Measurements from ENCODE around the gene MEG3. TPM values are rescaled to one million over a fixed set of nuclear protein-coding genes. Genes with fewer than 3 reads are reported as not detected.
"Not testable (repeated sequence)": the region's sequence is repeated elsewhere in the genome, so short reads cannot be mapped to it uniquely, and the experiment has no call there.

MEG3 gene
- total RNA-seq, 1 donor from 2014 or later = not detected

DNA sequence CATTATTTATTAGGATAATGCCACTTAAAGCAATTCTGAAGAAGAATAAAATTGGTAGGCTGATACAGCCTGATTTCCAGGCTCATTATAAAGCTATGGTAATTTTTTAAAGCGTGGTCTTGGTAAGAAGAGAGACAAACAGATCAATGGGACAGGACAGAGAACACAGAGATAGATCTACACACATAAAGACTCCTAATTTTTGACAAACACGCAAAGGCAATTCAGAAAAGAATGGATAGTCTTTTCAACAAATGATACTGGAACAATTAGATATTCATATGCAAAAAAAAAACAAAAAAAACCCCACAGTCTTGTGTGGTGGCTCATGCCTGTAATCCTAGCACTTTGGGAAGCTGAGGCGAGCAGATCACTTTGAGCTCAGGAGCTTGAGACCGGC lies 25.9 kb upstream of the MEG3 start:
- no peak overlapping the region for H3K27ac Mint-ChIP-seq (ENCODE audit: unreplicated experiment)

DNA sequence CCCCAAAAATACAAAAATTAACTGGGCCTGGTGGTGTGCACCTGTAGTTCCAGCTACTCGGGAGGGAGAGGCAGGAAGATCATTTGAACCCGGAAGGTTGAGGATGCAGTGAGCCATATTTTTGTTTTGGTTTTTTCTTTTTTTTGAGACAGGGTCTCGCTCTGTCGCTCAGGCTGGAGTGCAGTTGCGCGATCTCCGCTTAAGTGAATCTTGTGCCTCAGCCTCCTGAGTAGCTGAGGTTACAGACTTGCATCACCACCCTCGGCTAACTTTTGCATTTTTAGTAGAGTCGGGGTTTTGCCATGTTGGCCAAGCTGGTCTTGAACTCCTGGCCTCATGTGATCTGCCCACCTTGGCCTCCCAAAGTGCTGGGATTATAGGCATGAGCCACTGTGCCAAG lies 24.5 kb upstream of the MEG3 start:
- H3K36me3 Mint-ChIP-seq (ENCODE audit: low read depth); H3K4me3 Mint-ChIP-seq (ENCODE audit: unreplicated experiment); H3K9me3 Mint-ChIP-seq (ENCODE audit: low read depth); H3K27ac Mint-ChIP-seq (ENCODE audit: unreplicated experiment); DNase-seq (ENCODE audit: low spot score); H3K4me1 Mint-ChIP-seq (ENCODE audit: low read depth): not testable (repeated sequence)
- peaks cover 11% of the 10 kb centered on the region for H3K27me3 Mint-ChIP-seq (ENCODE audit: low read depth)

More for the DNA sequence above, 25.9 kb upstream of the MEG3 start:
- H3K9me3 Mint-ChIP-seq (ENCODE audit: low read depth) = no peaks in the 10 kb centered on the region
- TF ChIP-seq, protein P1, sequence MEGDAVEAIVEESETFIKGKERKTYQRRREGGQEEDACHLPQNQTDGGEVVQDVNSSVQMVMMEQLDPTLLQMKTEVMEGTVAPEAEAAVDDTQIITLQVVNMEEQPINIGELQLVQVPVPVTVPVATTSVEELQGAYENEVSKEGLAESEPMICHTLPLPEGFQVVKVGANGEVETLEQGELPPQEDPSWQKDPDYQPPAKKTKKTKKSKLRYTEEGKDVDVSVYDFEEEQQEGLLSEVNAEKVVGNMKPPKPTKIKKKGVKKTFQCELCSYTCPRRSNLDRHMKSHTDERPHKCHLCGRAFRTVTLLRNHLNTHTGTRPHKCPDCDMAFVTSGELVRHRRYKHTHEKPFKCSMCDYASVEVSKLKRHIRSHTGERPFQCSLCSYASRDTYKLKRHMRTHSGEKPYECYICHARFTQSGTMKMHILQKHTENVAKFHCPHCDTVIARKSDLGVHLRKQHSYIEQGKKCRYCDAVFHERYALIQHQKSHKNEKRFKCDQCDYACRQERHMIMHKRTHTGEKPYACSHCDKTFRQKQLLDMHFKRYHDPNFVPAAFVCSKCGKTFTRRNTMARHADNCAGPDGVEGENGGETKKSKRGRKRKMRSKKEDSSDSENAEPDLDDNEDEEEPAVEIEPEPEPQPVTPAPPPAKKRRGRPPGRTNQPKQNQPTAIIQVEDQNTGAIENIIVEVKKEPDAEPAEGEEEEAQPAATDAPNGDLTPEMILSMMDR (IDR thresholded peaks at IDR 0.05) = no peak
- H3K4me1 Mint-ChIP-seq (ENCODE audit: low read depth) = no peaks in the 10 kb centered on the region
- no peaks in the 10 kb centered on the region for H3K36me3 Mint-ChIP-seq (ENCODE audit: low read depth)
- DNase-seq (ENCODE audit: low spot score) = no peak
- H3K4me3 Mint-ChIP-seq (ENCODE audit: unreplicated experiment) = no peak overlapping the region
- peaks cover 11% of the 10 kb centered on the region for H3K27me3 Mint-ChIP-seq (ENCODE audit: low read depth)

DNA sequence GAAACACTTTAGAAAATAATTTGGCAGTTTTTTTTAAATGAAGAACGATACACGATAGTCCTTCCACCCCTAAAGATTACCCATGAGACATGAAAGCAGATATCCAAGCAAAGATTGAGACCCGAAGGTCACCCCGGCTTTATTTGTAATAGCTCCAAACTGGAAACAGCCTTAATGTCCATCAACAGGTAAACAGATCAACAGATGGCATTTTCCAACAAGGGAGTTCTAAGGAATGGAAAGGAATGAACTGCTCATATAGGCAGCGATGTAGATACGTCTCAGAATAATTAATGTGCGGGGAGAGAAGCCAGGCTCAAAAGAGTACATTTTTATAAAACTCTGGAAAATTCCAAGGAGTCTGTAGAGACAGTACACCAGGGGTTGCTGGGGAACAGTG lies 23.7 kb upstream of the MEG3 start:
- TF ChIP-seq, protein P1 (IDR thresholded peaks at IDR 0.05) = no peak
- no peak for DNase-seq (ENCODE audit: low spot score)
- Mint-ChIP-seq H3K27ac (ENCODE audit: unreplicated experiment) (no peak overlapping the region), H3K4me1 (ENCODE audit: low read depth) (no peaks in the 10 kb centered on the region), H3K9me3 (ENCODE audit: low read depth) (no peaks in the 10 kb centered on the region), H3K4me3 (ENCODE audit: unreplicated experiment) (no peak overlapping the region), H3K27me3 (ENCODE audit: low read depth) (peaks cover 11% of the 10 kb centered on the region), H3K36me3 (ENCODE audit: low read depth) (no peaks in the 10 kb centered on the region)

DNA sequence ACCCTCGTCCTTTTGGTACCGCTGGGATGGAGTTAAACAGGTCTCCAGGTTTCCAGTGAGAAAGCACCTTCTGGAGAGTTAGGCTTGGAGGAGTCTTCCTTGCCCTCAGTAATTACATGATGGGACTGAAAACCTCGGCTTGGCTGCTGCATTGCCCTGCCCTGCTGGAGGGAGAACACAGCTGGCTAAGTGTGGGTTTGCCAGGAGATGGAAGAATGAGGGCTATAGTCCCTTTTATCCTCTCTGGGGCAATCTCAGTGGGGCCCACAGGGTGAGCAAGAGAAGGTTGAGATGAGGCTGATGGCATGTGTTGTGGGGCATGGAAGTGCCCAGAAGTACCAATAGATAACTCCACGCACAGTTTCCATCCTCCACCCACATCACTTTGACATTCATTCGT lies 23.2 kb upstream of the MEG3 start:
- H3K4me3 Mint-ChIP-seq (ENCODE audit: unreplicated experiment) = no peak overlapping the region
- no peak for DNase-seq (ENCODE audit: low spot score)
- no peak overlapping the region for H3K27ac Mint-ChIP-seq (ENCODE audit: unreplicated experiment)
- peaks cover 11% of the 10 kb centered on the region for H3K27me3 Mint-ChIP-seq (ENCODE audit: low read depth)
- H3K4me1 Mint-ChIP-seq (ENCODE audit: low read depth) = no peaks in the 10 kb centered on the region
- H3K9me3 Mint-ChIP-seq (ENCODE audit: low read depth) = no peaks in the 10 kb centered on the region
- no peaks in the 10 kb centered on the region for H3K36me3 Mint-ChIP-seq (ENCODE audit: low read depth)
- TF ChIP-seq, protein P1 (IDR thresholded peaks at IDR 0.05) = no peak

DNA sequence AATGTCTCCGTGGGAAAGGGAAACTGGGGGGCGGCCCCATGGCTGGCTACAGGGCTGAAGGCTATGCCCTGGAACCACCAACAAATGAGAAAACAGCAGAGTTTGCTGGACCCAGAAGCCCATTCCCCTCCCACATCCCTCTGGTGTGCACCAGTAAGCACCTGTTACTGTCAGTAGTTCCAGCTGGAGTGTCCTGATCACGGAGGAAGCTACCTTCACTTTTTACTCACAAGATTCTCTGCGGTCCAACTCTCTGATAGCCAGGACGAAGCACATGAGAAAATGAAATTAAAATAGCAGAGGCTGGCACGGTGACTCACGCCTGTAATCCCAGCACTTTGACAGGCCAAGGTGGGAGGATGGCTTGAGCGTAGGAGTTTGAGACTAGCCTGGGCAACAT lies 22.7 kb upstream of the MEG3 start:
- H3K27ac Mint-ChIP-seq (ENCODE audit: unreplicated experiment) = no peak overlapping the region
- no peaks in the 10 kb centered on the region for H3K36me3 Mint-ChIP-seq (ENCODE audit: low read depth)
- peaks cover 11% of the 10 kb centered on the region for H3K27me3 Mint-ChIP-seq (ENCODE audit: low read depth)
- TF ChIP-seq, protein P1 (IDR thresholded peaks at IDR 0.05) = no peak
- H3K9me3 Mint-ChIP-seq (ENCODE audit: low read depth) = peaks cover 2% of the 10 kb centered on the region
- no peak overlapping the region for H3K4me3 Mint-ChIP-seq (ENCODE audit: unreplicated experiment)
- no peaks in the 10 kb centered on the region for H3K4me1 Mint-ChIP-seq (ENCODE audit: low read depth)
- no peak for DNase-seq (ENCODE audit: low spot score)

DNA sequence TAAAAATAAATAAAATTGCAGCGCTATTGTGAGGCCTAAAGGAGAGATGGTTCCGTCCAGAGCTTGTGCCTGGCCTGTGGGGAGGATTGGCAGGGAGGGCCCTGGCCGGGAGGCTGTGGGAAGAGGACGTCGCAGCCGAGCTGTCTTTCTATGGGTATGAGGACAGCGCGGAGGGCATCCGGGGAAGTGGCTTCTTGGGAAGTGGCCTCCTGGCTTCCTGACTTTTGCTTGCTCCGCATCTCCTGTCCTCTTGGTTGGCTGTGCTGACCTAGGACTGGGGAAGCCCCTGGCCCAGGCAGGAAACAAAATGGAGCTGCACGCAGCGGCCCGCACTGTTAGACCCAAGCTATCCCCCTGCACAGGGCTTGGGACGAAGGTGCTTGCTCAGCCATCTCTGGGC lies 22.2 kb upstream of the MEG3 start:
- no peak for DNase-seq (ENCODE audit: low spot score)
- no peak overlapping the region for H3K27ac Mint-ChIP-seq (ENCODE audit: unreplicated experiment)
- H3K36me3 Mint-ChIP-seq (ENCODE audit: low read depth) = no peaks in the 10 kb centered on the region
- no peaks in the 10 kb centered on the region for H3K4me1 Mint-ChIP-seq (ENCODE audit: low read depth)
- H3K9me3 Mint-ChIP-seq (ENCODE audit: low read depth) = peaks cover 6% of the 10 kb centered on the region
- TF ChIP-seq, protein P1 (IDR thresholded peaks at IDR 0.05) = no peak
- H3K4me3 Mint-ChIP-seq (ENCODE audit: unreplicated experiment) = no peak overlapping the region
- H3K27me3 Mint-ChIP-seq (ENCODE audit: low read depth) = peaks cover 11% of the 10 kb centered on the region

All from chondrocyte (in vitro differentiated cells).